NCI-H748 (cell line): ENCODE results near the gene GORASP2.

ENCODE experiments used
- DNase-seq: peaks from one replicate; lab custom pipeline; 2025; ENCODE audit not compliant: unreplicated experiment; lab: John Stamatoyannopoulos, UW

The GORASP2 gene

GRCh38 chr2:170996316-170996715, 67.3 kb downstream of the GORASP2 start:
- DNase-seq = no peak

GRCh38 chr2:170997893-170998597, 69.0 kb downstream of the GORASP2 start:
- DNase-seq = no peak

GRCh38 chr2:170999654-171000053, 70.6 kb downstream of the GORASP2 start:
- DNase-seq = no peak

- DNase-seq = no peak
Measured at GRCh38 chr2:171004363-171004762, 75.3 kb downstream of the GORASP2 start.

- no peak for DNase-seq
Measured at GRCh38 chr2:171004833-171005232, 75.8 kb downstream of the GORASP2 start.

GRCh38 chr2:171008550-171009205, 79.6 kb downstream of the GORASP2 start:
- DNase-seq = no peak

GRCh38 chr2:171009386-171009785, 80.3 kb downstream of the GORASP2 start:
- DNase-seq = no peak

GRCh38 chr2:171013851-171014250, 84.8 kb downstream of the GORASP2 start:
- no peak for DNase-seq

- no peak for DNase-seq
Measured at GRCh38 chr2:171016125-171016524, 87.1 kb downstream of the GORASP2 start.
